SK-N-SH treated with all-trans-retinoic acid at 6 μM for 48 hours (cell line): ENCODE data around the gene OAF.

Experiments
- ARNTL ChIP-seq: fragments of 450-650 bp; formaldehyde crosslinking; IDR thresholded peaks from 2 replicates; pipeline ENCODE4 v1.5.0; 2020; ENCODE audit warnings: low read depth, mild to moderate bottlenecking, moderate library complexity, borderline replicate concordance
- CSDC2 ChIP-seq: fragments of 250-450 bp; sonication (Bioruptor Pico); IDR thresholded peaks from 2 replicates; pipeline ENCODE4 v1.5.0; 2020; ENCODE audit warnings: mild to moderate bottlenecking, moderate library complexity
- ESRRG ChIP-seq: fragments of 250-450 bp; sonication (Bioruptor Pico); IDR thresholded peaks from 2 replicates; pipeline ENCODE4 v1.6.1; 2021; ENCODE audit warnings: mild to moderate bottlenecking
- OSR1 ChIP-seq: fragments of 250-450 bp; sonication (Bioruptor Pico); IDR thresholded peaks from 2 replicates; pipeline ENCODE4 v1.8.0; 2022; ENCODE audit warnings: moderate library complexity, mild to moderate bottlenecking, inconsistent platforms
- POU6F1 ChIP-seq: fragments of 250-450 bp; sonication (Bioruptor Pico); IDR thresholded peaks from 2 replicates; pipeline ENCODE4 v1.8.0; 2021; ENCODE audit warnings: low read depth, mild to moderate bottlenecking, moderate library complexity, borderline replicate concordance
- PPARA ChIP-seq: fragments of 250-450 bp; sonication (Bioruptor Pico); IDR thresholded peaks from 2 replicates; pipeline ENCODE4 v1.5.0; 2020; ENCODE audit warnings: mild to moderate bottlenecking, borderline replicate concordance
- TOX ChIP-seq: fragments of 250-450 bp; sonication (Bioruptor Pico); IDR thresholded peaks from 2 replicates; pipeline ENCODE4 v1.8.0; 2021; ENCODE audit warnings: mild to moderate bottlenecking, moderate library complexity, borderline replicate concordance
- TSHZ2 ChIP-seq: fragments of 250-450 bp; sonication (Bioruptor Pico); IDR thresholded peaks from 2 replicates; pipeline ENCODE4 v1.5.0; 2020; ENCODE audit warnings: mild to moderate bottlenecking, moderate library complexity
- ZC3H10 ChIP-seq: fragments of 250-450 bp; sonication (Bioruptor Pico); IDR thresholded peaks from 2 replicates; pipeline ENCODE4 v1.5.1; 2021; ENCODE audit warnings: mild to moderate bottlenecking, moderate library complexity
- ZFP30 ChIP-seq: fragments of 450-650 bp; formaldehyde crosslinking; IDR thresholded peaks from 2 replicates; pipeline ENCODE4 v1.5.0; 2022; ENCODE audit warnings: mild to moderate bottlenecking, moderate library complexity
- ZNF70 ChIP-seq: fragments of 450-650 bp; formaldehyde crosslinking; IDR thresholded peaks from 2 replicates; pipeline ENCODE4 v1.5.0; 2020; ENCODE audit warnings: mild to moderate bottlenecking, moderate library complexity
- ZNF8 ChIP-seq: fragments of 450-650 bp; formaldehyde crosslinking; IDR thresholded peaks from 2 replicates; pipeline ENCODE4 v1.5.0; 2020; ENCODE audit warnings: mild to moderate bottlenecking, moderate library complexity
- TF ChIP-seq, protein P1 (sequence below): fragments of 250-450 bp; sonication (Bioruptor Pico); IDR thresholded peaks from 2 replicates; pipeline ENCODE4 v1.5.1; 2020; ENCODE audit warnings: low read depth, mild to moderate bottlenecking, moderate library complexity

GRCh38 chr11:120227228-120227852 is 16.5 kb downstream of the OAF start:
- TF ChIP-seq ZFP30 (CRISPR knock-in tag): no peak
- TF ChIP-seq TOX (CRISPR knock-in tag): no peak
- TF ChIP-seq, protein P1, sequence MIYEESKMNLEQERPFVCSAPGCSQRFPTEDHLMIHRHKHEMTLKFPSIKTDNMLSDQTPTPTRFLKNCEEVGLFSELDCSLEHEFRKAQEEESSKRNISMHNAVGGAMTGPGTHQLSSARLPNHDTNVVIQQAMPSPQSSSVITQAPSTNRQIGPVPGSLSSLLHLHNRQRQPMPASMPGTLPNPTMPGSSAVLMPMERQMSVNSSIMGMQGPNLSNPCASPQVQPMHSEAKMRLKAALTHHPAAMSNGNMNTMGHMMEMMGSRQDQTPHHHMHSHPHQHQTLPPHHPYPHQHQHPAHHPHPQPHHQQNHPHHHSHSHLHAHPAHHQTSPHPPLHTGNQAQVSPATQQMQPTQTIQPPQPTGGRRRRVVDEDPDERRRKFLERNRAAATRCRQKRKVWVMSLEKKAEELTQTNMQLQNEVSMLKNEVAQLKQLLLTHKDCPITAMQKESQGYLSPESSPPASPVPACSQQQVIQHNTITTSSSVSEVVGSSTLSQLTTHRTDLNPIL (CRISPR knock-in tag): no peak
- TF ChIP-seq ZNF70 (CRISPR knock-in tag): no peak
- no peak for TF ChIP-seq CSDC2
- TF ChIP-seq POU6F1: no peak
- TF ChIP-seq ZC3H10 (CRISPR knock-in tag): no peak
- no peak for TF ChIP-seq ZNF8 (CRISPR knock-in tag)
- no peak for TF ChIP-seq PPARA
- no peak for TF ChIP-seq ESRRG
- TF ChIP-seq ARNTL (CRISPR knock-in tag): no peak
- TF ChIP-seq OSR1 (CRISPR knock-in tag): no peak
- TF ChIP-seq TSHZ2 (CRISPR knock-in tag): no peak
